Eye (tissue), 1 donor: ENCODE data around the gene NAGS.
"Not testable (repeated sequence)": the region's sequence is repeated elsewhere in the genome, so short reads cannot be mapped to it uniquely, and the experiment has no call there.

ENCODE experiments used
- DNase-seq: peaks from one replicate; pipeline ENCODE4 v3.0.0-alpha.2; 2015

The NAGS gene

GRCh38 chr17:44004077-44004760, at the start of gene NAGS:
TSS of gene NAGS (plus strand) at chr17:44004622. CDS start at chr17:44004664, 42 bp downstream.
- peak; percentile 39 for DNase-seq

DNA sequence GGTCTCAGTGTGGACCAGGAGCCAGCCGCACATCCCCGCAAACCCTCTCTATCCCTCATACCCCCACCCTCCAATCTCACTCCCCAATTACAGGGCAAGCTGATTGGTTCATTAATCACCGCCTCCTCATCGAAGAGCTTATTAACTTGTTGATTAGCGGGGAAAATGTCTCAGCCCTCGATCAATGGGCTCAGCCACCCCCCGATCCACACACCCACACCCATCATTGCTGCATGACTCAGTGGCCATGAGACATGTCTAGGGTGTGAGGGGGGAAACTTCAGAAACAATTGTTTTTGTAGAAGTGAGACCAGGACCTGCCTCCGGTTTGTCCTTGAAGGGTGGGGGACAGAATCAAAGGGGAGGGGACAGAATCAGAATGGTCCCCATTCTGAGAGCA, 48.2 kb upstream of the NAGS start:
- DNase-seq: no peak

- DNase-seq: no peak
Observed at GRCh38 chr17:43958748-43959352, 45.6 kb upstream of the NAGS start.

DNA sequence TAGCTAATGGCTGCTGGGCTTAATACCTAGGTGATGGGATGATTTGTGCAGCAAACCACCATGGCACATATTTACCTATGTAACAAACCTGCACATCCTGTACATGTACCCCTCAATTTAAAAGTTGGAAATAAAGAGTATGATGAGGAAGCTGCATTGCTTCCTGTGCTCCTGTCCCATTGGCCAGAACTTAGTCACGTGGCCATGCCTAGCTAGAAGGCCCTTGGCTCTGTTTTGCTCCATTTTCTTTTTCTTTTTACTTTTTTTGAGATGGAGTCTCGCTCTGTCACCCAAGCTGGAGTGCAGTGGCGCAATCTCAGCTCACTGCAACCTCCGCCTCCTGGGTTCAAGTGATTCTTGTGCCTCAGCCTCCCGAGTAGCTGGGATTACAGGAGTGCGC, 43.1 kb upstream of the NAGS start:
- DNase-seq: not testable (repeated sequence)

- no peak for DNase-seq
Observed at GRCh38 chr17:43961954-43962353, 42.5 kb upstream of the NAGS start.

- no peak for DNase-seq
Observed at GRCh38 chr17:43962479-43962878, 41.9 kb upstream of the NAGS start.

GRCh38 chr17:43966276-43966675, 38.1 kb upstream of the NAGS start:
- DNase-seq: no peak

DNA sequence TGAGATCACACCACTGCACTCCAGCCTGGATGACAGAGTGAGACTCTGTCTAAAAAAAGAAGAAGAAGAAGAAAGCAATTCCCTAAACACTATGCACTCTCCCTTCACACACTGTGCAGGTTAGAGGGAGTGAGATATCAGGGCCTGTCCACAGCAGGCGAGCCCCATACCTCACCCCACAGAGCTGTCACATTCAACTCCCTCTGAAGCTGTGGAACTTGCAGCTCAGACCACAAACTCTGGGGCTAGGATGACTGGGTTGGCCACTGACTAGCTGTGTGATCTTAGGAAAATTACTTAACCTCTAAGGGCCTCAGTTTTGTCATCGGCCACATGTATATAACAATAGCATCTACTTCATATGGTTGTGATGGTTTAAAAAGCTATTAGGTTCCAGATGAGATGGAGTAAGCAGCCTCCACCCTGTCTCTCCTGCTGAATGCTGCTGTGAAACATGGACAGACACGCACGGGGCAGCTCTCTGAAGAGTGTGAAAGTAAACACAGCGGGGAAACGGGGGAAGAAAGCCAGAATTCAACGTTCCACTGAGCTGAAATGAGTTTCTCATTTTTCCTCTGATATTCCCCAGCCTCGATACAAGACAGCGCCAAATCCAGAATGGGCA, 37.1 kb upstream of the NAGS start:
- no peak for DNase-seq

- no peak for DNase-seq
Observed at GRCh38 chr17:43970366-43970765, 34.1 kb upstream of the NAGS start.

GRCh38 chr17:43971436-43971835, 33.0 kb upstream of the NAGS start:
- DNase-seq: not testable (repeated sequence)

DNA sequence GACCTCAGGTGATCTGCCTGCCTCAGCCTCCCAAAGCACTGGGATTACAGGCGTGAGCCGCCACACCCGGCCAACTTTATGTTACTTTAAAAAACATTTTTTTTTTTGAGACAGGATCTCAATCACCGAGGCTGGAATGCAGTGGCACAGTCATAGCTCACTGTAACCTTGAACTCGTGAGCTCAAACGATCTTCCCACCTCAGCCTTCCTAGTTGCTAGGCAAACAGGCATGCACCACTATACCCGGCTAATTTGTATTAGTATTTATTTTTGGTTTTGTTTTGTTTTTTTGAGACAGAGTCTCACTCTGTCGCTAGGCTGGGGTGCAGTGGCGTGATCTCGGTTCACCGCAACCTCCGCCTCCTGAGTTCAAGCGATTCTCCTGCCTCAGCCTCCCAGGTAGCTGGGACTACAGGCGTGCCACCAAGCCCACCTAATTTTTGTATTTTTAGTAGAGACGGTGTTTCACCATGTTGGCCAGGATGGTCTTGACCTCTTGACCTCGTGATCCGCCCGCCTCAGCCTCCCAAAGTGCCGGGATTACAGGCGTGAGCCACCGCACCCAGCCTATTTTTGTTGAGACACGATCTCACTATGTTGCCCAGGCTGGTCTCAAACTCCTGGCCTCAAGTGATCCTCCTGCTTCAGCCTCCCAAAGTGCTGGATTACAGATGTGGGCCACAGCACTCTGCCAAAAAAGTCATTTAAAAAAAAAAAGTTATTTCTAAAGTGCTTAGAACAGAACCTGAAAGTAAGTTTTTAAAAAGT, 31.8 kb upstream of the NAGS start:
- not testable (repeated sequence) for DNase-seq

DNA sequence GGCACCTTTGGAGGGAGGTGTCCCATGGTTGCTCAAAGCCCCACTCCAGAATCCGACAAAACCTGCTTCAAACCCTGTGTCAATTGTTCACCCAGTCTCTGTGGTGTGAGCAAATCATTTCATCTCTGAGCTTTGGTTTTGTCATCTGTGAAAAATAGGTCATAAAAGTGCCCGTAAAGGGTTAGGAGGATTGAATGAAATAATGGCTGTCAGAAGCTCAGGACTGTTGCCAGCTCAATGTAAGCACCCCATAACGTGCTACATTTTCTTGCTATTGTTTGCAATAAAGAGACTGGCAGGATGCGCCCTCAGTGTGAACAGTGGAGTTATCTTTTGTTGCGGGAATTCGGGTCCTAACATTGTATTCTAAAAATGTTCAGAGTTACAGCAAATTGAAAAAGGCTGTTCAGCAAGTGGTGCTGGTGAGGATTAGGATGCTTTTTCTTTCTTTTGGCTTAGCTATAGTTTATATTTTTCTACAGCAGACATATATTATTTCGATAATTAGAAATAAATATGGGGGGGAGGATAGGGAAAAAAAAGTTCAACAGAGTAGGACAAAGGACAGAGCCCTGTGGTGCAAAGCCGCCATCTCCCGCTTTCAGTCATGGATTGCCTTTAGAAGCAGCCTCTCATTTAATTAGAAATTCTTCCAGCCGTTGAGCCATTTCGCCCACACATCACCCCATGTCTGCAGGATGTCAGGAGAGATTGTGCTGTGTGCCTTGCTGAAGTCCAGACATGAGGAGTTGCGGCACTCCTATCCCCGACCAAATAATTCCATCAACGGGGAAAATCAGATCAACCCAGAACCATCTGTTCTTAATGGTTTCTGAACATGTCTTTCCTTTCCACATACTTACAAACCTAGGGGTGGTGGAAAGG, 29.8 kb upstream of the NAGS start:
- peak; percentile 54 for DNase-seq

GRCh38 chr17:43975898-43976297, 28.5 kb upstream of the NAGS start:
- DNase-seq: no peak

GRCh38 chr17:43976963-43977837, 27.2 kb upstream of the NAGS start:
- no peak for DNase-seq

GRCh38 chr17:43978078-43978477, 26.3 kb upstream of the NAGS start:
- no peak for DNase-seq

GRCh38 chr17:43979011-43979410, 25.4 kb upstream of the NAGS start:
- DNase-seq: no peak

GRCh38 chr17:43979671-43980070, 24.8 kb upstream of the NAGS start:
- DNase-seq: no peak

DNA sequence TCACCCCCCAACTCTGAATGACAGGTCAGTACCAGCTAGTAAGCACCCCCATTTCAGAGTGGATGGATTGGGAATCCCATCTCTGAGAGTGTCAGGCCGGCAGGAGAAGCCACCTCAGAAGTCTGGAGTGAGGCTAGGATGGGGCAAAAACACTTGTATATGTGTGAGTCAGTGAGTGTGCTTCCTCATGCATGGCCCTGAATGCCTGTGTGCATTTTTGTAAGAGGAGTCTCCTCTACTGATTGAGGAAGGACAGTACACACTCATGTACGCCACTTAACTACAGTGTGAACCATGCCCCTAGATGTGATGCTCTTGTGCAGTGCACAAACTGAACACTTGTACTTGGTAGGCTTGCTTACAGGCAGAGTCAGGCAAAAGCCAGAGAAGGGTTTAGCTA, 22.3 kb upstream of the NAGS start:
- DNase-seq: no peak

DNA sequence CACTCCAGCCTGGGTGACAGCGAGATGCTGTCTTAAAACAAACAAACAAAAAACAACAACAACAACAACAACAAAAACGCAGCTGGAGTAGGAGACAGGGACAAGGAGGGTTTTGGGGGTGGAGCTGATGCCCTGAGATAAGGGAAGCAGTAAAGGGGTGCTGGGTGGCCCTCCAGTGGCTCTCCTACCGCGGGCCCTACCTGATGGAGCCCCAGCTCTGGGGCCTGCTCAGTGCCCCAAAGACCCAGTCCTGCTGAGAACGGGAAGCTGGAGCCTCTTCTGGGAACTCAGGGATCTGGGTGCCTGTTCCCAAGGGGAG, 21.3 kb upstream of the NAGS start:
- no peak for DNase-seq

DNA sequence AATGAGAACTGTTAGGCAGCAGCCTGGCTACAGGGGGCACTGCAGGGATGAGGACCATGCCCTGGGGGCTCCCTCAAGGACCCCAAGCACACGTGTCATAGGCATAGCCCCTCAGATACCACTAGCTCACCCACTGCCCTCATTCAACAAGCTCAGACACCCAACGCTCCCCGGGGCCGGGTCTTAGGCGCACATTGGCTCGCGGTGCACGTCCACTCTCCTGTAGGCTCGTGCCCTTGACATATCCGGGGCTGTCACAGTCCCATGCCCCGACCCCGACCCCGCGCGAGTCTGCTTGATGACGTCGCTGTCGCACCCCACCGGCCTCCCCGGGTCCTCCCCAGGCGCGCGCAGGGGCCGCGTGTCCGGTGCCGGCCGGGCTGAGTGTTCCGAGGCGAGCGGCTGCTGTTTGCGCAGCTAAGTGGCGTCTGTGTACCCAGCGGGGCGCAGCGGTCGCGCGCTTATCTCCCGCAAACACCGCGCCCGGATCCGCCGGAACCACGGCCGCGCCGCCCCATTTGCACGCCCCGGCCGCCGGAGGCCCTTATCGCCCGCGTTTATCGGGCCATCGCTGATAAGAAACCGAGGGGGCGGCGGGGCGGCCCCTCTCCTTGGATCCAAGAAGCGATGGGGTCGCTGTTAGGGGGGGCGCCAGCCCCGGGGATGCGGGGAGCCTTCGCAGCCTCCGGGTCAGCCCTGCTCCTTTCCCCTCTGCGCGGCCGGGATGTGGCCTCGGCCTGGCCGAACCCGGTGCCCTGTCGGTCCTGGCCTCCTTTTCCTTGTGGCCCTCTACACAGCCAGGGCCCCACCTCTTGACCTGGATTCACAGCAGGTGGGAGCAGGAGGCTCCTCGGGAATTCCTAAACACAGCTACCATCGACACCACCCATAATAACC, 20.7 kb upstream of the NAGS start:
- DNase-seq: peak; percentile 74

- DNase-seq: no peak
Observed at GRCh38 chr17:43984521-43984920, 19.9 kb upstream of the NAGS start.
